GM18507 (cell line): ENCODE results near the gene FLRT2.

Experiments
- DNase-seq: peaks from one replicate; pipeline ENCODE4 v3.0.0; 2011; ENCODE audit warnings: low read depth; ENCODE audit not compliant: insufficient read length; ENCODE audit errors: extremely low spot score
- FAIRE-seq: peaks from 2 replicates; lab custom pipeline; 2011; peaks lifted over from hg19 to GRCh38; lab: Jason Lieb, UNC

Gene FLRT2

GRCh38 chr14:85528897-85529631 lies 880 bp upstream of the FLRT2 start:
- DNase-seq (no peak), FAIRE-seq (no peak)

GRCh38 chr14:85530626-85531025 lies 682 bp downstream of the FLRT2 start:
- no peak for FAIRE-seq

GRCh38 chr14:85531141-85531586 lies 1.2 kb downstream of the FLRT2 start:
- FAIRE-seq (no peak), DNase-seq (no peak)

More at GRCh38 chr14:85530626-85531025, 682 bp downstream of the FLRT2 start:
- DNase-seq, result no peak

DNA sequence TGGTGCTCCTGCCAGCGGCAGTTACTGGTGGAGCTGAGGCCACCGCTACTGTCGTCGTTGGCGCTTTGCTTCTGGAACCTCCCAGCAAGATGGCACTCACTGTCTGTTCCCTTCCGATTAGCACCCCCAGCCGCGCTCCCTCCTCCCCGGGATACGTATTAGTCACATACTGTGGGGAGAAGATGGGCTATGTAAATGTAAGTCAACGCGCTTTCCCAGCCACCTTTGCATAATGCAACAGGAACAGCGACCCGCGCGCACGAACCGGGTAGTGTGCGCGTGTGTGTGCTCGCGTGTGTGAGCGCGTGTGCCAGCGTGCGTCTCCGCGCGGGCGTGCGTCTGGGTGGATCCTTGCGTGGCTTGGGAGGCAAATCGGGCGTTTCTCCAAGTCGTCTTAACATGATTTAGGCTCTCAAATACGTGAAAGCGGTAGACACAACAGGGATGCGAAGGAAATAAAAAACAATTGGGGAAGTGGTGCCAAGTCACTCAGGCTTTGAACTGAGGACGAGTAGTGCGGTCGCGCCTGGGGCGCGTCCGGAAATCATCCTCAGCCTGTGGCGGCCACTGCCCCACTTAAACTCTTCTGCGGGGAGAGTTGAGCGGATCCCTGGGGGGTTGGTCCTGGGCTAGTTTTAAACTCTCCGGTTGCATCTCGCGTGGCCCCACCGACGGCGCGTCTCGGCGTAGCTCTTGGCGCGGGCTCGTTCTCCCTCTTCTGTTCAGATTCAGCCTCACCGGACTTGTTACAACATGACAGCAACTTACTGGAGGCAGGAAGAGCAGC lies 1.8 kb downstream of the FLRT2 start:
- DNase-seq (no peak), FAIRE-seq (no peak)

DNA sequence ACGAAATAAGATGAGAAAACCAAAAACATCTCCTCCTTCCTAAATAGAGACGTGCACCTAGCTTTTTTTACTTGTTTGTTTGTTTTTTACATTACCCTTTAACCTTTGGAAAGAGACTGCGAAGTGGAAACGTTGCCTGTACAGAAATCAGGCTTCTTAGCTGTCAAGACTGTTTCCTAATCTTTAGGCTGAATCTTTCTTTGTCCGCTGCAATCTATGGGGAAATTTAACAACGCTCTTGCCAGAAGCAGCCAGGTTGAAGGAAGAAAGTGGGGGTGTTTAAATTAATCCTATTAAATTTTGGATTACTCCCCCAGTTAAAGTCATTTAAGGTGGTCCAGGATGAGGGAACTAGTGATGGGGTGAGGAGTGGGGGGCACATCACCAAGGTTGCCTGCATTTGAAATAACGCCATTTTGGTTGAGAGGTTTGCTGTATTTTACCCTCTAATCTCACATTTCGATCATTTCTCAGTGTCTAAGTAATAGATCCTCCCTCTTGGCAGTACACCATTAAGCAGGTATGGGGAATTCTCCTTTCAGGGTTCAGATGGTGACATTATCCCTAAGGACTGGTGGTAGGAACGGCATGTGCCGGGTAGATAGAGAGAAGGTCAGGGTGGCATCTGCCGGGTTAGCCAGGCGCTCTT lies 2.6 kb downstream of the FLRT2 start:
- FAIRE-seq (no peak), DNase-seq (no peak)

- FAIRE-seq (no peak), DNase-seq (no peak)
Measured at GRCh38 chr14:85533023-85533860, 3.3 kb downstream of the FLRT2 start.

- DNase-seq (no peak), FAIRE-seq (no peak)
Measured at GRCh38 chr14:85533861-85534291, 3.9 kb downstream of the FLRT2 start.

GRCh38 chr14:85534458-85535293 lies 4.7 kb downstream of the FLRT2 start:
- no peak for DNase-seq

GRCh38 chr14:85535321-85535720 lies 5.4 kb downstream of the FLRT2 start:
- FAIRE-seq (no peak), DNase-seq (no peak)

More at GRCh38 chr14:85534458-85535293, 4.7 kb downstream of the FLRT2 start:
- no peak for FAIRE-seq

DNA sequence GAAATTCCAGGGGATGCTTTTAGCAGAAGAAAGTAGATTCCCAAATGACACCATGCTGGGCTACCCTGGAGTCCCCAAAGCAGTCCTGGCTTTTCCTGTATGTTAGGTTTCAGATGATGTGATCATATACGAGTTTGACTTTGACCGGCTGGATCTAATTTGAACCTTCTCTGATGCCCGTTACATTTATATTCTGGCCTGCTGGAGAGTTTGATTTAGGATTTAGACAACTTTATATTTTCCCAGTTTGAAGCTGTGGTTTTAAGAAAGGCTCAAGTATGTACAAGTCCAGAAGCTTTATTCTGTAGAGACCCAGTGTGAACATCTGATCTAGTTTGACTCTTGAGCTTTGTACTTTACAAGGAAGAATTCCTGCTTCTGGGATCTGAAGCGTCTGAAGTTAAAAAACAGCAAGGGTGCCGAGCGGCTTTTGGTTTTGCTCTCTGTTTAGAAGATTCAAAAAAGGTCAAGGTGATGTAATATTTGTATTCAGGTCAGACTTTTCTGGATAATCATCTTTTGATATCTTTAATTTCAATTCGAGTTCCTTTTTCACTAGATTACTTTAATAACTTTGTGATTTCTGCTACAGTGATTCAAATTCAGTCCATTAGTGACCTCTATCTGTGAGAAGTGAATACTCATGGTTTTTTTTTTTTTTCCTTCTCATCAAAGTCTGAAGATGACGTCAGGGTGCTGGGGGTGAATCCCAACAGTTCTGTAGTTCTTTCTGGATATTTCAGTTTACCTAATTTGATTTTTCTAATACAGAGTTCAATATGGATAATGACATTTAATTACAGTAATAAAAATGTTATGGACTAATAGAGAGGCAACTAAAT lies 6.3 kb downstream of the FLRT2 start:
- DNase-seq (no peak), FAIRE-seq (no peak)

- DNase-seq (no peak), FAIRE-seq (no peak)
Measured at GRCh38 chr14:85536833-85537190, 6.9 kb downstream of the FLRT2 start.

GRCh38 chr14:85537526-85537925 lies 7.6 kb downstream of the FLRT2 start:
- FAIRE-seq (no peak), DNase-seq (no peak)

GRCh38 chr14:85538636-85539035 lies 8.7 kb downstream of the FLRT2 start:
- DNase-seq (no peak), FAIRE-seq (no peak)

DNA sequence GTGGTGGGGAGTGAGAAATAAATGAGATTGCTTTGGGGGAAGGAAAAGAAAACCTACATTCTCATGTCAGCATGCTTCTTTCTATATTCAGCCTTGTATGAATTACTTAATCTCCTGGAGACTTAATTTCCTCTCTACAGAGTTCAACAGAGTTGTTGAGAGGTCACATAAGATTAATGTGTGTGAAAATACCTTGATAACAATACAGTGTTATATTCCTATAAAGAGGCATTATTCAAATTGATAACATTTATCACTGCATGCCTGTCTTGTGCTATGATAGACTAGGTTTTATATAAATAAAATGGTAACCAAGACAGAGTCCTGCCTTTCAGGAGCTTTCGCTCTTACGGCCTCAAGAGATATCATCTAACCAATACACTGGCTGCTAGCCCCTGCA lies 9.6 kb downstream of the FLRT2 start:
- DNase-seq (no peak), FAIRE-seq (no peak)

- FAIRE-seq, result no peak
- DNase-seq, result no peak
Measured at GRCh38 chr14:85542623-85543022, 12.7 kb downstream of the FLRT2 start.

- DNase-seq, result no peak
- no peak for FAIRE-seq
Measured at GRCh38 chr14:85545738-85546137, 15.8 kb downstream of the FLRT2 start.

DNA sequence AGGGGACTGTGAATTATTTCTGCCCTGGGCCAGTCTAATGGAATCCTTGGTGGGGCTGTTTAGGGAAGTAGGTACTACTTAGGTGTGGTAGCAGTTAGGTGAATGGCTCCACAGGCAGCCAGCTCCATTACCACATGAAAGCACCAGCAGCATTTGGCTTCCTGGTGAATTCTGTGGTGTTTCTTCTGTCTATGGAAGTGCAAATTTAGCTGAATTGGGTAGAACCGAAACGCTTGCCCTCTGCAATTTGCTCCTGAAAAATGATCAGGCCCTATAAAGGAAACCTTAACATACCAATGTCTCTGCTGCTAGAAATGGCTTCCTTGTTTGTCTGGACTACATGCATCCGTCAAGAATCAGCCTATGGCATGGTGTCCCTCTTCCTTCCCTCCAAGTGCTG lies 16.4 kb downstream of the FLRT2 start:
- DNase-seq, result no peak
- FAIRE-seq, result no peak

GRCh38 chr14:85549697-85550096 lies 19.8 kb downstream of the FLRT2 start:
- DNase-seq (no peak), FAIRE-seq (no peak)
